Tongue (tissue), 2 donors: ENCODE results near the gene USP34. TPM values are rescaled to one million over a fixed set of nuclear protein-coding genes. Genes with fewer than 3 reads are reported as not detected.
"Not testable (repeated sequence)": the region's sequence is repeated elsewhere in the genome, so short reads cannot be mapped to it uniquely, and the experiment has no call there.

Experiments used
- DNase-seq: peaks from one replicate; pipeline ENCODE4 v3.0.0-alpha.2; 2015
- total RNA-seq: library from RNA; depleted of rRNA; stranded (reverse); fragments of >200 nt; gene quantifications from one replicate; pipeline ENCODE4 v1.2.3, GENCODE V29; 2014

The USP34 gene
- total RNA-seq, 1 donor from 2014 or later: 162 TPM

DNA sequence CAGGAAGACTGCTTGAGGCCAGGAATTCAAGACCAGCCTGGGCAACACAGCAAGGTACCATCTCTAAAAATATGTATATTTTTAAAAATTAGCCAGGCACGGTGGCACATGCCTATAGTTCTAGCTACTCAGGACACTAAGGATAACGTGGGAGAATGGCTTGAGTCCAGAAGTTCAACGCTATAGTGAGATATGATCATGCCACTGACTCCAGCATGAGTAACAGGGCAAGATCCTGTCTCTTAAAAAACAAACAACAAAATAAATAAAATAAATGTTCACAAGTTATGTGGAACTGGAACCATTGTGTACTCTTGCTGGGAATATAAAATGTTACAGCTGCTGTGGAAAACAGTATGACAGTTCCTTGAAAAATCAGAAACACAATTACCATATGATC, 47.2 kb downstream of the USP34 start:
- DNase-seq: no peak

DNA sequence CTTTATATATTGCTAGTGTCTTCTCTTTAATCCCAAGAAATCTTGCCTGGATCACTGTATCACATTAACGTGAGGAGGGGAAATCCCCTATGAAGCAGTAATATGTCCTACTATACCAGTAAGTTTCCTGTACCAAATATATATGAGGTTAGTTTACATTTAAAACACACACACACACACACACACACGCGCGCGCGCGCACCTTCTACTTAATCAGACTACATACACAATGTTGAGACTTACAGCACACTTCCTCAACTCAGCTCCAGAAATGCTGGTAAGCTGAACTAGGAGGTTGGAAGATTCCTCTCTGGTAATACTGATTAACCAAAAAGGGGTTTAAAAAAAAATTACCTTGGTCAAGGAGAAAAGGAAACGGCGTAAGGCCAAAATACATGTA, 49.3 kb downstream of the USP34 start:
- DNase-seq: no peak

DNA sequence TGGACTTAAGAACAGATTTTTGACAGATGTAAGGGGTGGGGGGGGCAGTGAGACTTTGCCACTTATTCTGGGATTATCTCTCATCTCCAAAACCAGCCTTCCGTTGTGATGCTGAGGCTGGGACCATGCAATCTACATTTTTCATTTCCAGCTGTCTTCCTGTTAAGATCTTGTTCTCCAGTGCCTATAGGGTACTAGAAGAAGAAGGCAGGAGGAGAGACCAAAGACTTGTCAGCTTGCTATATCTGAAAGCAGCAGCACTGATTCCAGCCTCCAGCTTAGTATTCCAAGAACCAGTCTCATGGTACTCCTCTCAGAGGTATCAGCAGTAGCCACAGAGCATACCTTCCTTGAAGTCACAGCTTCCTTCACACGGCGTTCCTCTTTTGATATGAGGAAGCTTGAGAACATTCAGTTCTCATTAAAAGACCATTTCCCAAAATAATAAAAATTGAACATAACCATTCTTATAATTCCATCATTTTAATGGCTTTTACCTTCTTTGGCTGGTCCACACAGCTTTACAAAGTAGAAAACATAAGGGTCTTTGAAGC, 49.8 kb downstream of the USP34 start:
- no peak for DNase-seq

DNA sequence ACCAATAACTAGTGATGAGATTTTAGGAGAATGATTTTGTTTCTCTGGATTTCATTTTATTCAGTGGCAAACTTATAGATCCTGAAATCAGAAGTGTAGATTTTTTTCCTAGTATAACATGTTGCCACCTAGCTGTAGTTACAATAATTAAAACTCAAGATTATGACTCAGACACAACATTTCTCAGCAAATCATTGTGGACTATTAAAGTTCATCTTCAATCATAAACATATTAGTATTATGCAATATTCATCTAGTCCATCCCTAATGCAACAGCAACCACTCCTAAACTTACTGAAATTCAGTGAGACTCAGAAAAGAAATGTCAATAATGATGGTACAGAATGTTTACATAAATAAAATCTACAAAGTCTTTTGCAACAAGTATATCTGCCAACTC, 51.3 kb downstream of the USP34 start:
- DNase-seq: no peak

DNA sequence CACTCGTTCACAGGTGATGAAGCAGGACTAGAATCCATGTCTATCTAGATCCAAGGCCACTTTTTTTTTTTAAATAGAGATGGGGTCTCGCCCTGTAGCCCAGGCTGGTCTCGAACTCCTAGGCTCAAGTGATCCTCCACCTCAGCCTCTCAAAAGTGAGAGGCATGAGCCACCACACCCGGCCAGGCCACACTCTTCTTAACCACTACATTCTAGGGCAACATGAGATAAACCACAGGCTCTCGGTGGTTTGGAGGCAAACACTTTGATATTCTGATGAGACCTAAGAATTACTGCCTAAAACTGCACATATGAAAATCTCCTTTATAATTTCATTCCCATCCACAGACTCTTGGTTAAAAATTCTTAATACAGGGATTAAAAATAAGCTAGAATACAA, 51.8 kb downstream of the USP34 start:
- no peak for DNase-seq

DNA sequence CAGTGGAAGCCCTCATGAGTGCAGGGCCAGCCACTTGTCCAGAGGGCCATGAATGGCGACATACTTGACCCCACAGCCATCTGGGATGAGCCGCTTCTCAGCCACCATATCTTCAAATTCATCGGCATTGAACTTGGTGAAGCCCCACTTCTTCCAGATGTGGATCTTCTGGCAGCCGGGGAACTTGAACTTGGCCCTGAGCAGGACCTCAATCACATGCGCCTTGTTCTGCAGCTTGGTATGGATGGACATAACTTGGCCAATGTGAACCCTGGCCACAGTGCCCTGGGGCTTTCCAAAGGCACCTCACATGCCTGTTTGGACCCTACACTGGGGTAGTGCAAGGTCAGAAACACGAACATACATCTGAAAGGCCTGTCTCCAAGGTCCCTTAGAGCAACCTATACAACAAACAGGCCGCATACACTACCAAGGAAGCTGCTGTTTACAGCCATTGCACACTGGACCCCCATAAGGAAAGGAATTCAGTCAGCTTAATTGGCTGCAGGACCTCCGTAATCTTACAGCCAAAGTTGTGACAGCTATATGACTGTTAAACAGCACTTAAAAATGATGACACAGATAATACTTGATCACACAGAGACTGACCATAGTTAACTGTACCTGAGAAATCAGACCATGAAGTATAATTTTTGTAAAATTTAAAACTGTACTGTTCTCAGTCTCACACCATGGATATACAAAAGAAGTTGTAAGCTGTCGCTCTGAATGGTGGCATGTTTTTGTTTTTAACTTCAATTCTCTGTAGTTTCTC, 53.8 kb downstream of the USP34 start:
- DNase-seq: no peak

DNA sequence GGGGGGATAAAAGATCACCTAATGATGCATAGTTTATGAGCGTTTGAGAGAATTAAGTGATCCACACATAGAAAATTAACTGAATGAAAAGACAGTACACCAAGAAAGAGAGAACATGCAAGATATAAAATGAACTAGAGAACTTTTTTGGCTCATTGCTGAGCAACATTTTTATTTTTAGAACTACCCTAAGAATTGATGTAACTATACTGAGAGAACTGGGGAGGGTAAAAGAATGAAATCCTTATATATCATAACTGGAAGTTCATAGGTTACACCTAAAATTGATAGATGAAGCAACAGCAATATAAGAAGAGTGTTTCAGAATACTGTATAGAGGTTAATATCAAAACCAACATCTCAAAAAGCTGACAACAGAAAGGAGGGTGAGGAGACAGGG, 55.6 kb downstream of the USP34 start:
- no peak for DNase-seq

DNA sequence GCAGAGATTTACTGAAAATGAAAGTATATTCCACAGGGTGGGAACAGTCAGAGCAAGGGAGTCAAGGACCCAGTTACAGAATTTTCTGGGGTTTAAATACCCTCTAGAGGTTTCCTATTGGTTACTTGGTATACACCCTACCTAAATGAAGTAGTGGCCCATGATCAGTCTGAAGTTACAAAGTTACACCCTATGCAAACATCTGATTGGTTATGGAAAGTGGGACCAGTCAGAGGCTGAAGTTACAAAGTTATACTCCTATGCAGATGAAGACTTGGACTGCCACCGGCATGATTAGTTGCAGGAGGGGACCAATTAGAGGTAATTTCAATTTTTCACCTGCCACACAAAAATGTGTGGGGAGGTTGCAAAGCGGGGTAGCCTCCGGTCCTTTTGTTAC, 56.2 kb downstream of the USP34 start:
- no peak for DNase-seq

DNA sequence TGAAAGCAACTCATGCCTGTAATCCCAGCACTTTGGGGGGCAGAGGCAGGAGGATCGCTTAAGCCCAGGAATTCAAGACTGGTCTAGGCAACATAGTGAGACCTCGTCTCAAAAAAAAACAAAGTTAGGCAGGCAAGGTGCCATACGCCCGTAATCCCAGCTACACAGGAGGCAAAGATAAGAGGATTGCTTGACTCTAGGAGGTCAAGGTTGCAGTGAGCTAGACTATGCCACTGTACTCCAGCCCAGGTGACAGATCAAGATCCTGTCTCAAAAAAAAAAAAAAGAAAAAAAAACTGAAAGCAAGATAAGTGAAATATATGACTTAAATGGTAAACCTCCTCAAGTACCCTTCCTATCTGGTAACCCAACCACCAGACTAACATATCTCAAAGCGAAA, 59.8 kb downstream of the USP34 start:
- no peak for DNase-seq

DNA sequence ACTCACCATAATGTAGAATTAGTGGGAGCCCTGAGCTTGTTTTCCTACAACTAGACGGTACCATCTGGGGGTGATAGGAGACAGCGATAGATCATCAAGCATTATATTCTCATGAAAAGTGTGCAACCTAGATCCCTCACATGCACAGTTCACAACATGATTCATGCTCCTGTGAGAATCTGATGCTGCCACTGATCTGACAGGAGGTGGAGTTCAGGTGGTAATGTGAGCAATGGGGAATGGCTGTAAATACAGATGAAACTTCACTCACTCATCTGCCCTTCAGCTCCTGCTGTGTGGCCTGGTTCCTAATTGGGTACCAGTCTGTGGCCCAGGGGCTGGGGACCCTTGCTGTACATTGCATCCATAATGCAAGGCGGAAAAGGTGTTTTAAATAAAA, 60.7 kb downstream of the USP34 start:
- DNase-seq: no peak

DNA sequence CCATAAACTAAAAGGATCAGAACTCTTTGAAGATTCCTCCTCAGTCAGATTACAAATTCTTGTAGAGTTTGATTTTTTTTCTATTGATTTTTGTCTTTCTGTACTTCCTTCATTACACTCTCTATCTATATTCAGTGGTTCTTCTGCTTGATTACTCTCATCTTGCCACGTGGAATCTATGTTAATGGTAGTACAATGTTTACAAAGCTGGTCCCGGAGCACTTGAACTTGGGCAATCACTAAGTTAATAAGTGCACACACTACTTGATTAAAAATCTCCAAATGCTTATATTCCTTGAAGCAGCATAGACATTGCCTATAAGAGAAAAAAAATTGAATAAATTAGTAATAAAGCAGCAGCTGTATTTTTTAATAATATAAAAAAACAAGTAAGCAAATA, 65.1 kb downstream of the USP34 start:
- no peak for DNase-seq

DNA sequence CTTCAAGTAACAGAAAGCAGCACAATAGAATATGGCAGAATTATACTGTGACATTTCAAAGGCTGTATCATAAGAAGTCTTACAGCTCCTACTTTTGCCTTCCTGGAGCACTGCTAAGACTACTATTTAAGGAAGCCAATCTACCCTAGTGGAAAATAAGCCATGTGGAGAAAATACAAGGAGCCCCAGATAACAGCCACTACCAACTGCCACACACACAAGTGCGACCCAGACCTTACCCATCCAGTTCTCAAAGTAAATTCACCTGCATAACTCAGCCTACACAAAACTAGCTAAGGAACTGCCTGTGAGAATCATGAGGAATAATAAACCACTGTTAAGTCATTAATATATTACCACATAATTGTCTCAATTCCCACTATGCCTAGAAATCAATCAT, 66.4 kb downstream of the USP34 start:
- DNase-seq: no peak

DNA sequence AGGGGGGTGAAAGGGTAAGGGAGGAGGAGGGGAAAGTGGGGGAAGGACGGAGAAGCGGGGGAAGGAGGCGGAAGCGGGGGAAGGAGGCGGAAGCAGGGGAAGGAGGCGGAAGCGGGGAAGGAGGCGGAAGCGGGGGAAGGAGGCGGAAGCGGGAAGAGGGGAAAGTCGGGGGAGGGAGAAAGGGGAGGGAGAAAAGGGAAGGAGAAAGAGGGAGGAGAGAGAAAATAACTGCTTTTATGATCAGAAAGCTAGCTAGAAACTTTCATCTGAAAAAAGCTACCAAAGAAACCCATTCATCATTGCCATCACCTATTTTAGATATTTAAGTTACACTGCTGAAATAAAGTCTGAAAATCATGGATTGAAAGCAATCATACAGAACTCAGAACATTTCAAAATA, 72.5 kb downstream of the USP34 start:
- DNase-seq: no peak

DNA sequence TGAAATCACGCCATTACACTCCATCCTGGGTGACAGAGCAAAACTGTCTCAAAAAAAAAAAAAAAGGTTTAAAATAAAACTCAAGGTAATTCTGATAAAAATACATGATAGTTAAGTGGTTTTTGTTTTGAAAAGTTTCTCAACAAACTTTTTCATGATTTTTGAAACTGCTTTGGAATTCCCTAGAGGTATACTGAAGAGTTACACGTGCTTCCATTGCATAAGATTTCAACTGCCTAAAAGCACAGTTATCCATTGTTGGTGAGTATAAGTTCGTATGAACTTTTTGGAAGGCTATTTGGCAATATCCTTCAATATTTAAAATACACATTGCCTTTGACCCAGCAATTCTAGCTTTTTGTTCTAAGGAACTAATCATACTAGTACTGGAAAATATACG, 74.9 kb downstream of the USP34 start:
- no peak for DNase-seq

DNA sequence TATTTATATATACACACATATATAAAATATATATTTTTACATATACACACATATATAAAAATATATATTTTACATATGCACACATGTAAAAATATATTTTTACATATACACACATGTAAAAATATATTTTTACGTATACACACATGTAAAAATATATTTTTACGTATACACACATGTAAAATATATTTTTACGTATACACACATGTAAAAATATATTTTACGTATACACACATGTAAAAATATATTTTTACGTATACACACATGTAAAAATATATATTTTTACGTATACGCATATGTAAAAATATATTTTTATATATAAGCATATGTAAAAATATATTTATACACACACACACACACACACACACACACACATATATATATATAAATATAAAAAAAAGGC, 83.3 kb downstream of the USP34 start:
- not testable (repeated sequence) for DNase-seq

DNA sequence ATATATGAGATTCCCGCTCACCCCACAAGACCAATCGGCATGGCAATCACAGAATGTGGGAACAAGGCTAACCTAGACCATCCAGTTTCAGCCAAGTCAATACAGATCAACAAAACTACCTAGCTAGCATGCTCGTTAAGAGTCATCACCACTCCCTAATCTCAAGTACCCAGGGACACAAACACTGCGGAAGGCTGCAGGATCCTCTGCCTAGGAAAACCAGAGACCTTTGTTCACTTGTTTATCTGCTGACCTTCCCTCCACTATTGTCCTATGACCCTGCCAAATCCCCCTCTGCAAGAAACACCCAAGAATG, 90.0 kb downstream of the USP34 start:
- not testable (repeated sequence) for DNase-seq

DNA sequence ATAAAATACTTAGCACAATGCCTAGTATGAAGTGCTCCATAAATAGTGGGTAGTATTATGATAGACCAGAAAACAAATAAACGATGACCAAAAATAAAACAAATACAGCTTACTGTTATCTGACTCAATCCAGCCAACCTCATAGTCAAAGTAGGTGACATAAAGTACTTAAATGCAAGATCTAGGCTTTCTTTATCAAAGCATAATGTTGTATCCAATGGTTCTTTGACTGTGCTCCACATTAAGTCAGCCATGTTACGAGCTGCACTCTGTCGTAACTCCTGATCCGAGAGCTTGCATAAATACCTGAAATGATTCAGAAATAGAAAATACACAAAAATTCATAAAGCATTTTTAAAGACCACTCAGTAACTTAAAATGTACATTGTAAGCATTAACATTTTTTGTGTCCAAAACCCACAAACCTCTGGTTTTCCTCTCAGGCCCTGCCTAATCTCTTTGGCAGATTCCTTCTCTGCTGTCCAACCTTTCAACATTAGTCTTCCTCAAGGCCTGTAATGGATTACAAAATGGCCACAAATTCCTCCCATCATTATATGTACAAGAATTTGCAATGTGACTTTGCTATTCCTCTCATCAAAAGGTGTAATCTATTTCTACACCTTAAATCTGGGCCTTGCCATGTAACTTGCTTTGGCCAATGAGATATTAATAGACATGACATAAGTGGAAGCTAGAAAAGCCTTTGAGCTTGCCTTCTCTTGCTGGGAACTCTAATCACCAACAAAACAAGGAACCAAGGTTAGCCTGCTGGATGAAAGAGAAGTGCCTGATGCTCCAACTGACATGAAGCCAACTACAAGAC, 90.6 kb downstream of the USP34 start:
- peak; percentile 21 for DNase-seq

DNA sequence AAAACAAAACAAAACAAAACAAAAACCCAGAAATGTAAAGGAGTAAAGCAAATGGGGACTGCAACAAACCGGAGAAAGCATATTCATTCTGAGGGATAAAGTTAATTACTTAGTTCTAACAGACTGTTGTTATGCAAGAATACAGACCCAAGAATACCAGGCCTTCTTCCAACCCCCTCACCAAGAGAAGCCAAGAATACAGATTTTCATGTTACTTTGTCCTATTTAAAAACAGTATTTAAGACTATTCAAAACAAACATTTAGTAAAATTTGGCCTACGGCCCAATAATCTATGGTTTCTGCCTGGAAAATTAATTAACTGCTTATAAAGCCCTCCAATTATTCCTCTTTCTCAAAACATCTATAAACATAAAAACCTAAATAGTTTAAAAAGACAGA, 91.4 kb downstream of the USP34 start:
- no peak for DNase-seq

DNA sequence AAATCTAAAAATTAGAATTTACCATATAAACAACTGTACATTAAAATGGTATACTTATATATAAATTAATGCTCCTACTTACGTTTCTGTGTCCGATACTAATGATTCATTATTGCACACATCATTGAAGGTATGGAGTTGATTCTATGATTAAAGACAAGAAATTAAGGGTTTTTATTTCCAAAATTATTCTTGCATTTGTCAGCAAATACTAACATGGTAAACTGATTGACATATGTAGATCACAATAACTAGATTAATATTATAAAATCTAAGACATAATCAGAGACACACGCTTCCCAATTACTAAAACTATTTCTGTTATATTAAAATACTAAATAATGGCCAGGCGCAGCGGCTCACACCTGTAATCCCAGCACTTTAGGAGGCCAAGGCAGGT, 92.6 kb downstream of the USP34 start:
- no peak for DNase-seq

DNA sequence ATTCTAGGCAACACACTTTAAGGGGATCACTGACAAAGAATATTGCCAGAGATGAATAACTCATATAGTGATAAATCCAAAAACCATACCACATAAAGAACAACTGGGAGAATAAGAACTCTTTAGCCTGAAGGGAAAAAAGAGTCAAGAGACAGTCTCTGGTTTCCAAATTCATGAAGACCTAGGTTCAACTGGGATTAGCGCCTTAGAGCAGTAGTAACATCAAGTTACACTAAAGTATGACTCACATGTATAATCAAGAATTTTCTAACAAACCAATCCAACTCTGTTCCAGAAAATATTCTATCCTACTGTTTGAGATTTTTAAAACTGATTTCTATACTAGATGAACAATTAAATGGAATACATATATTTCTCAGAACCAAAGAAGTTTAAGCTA, 93.8 kb downstream of the USP34 start:
- no peak for DNase-seq

DNA sequence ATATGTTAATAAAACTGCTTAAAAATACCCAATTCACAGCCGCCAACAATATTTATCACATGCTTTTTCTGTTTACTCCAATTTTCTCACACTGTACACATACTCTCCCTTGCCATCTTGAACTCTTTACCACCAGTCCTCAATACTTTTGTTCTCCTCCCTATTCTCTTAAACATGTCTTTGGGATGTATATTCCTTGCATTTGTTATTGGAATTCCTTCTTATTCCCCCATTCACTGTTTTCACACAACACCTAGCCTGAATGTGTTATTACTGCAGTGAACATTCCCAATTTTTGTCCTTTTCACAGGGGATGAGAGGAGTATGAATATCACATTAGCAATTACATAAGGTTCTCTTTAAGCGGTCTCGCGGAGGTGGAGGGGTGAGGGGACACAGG, 94.7 kb downstream of the USP34 start:
- no peak for DNase-seq

DNA sequence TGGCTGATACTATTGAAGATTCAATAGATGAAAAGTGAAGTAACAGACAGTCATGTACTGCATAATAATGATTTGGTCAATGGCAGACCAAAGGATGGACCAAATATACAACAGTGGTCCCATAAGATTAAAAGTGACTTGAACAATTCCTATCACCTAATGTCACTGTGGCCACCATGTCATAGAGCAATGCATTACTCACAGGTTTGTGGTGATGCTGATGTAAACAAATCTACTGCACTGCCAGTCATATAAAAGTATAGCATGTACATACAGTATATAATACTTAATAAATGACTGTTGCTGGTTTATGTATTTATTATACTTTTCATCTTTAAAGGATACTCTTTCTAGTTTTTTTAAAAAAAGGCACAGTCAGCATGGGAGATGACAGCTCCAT, 99.9 kb downstream of the USP34 start:
- DNase-seq: no peak
